Activated CD8-positive, alpha-beta memory T cell treated with anti-CD3 and anti-CD28 coated beads for 48 hours (primary cell): Measurements from ENCODE around the gene MARCHF9.

Experiments used
- DNase-seq, 3 experiments: peaks; one replicate each; pipeline ENCODE4 v3.0.0-alpha.2; 2020; ENCODE audit warnings: low read depth in 2 of 3, low spot score in 2 of 3

Gene MARCHF9

GRCh38 chr12:57737467-57738460 is 17.1 kb upstream of the MARCHF9 start:
- no peak for DNase-seq

DNA sequence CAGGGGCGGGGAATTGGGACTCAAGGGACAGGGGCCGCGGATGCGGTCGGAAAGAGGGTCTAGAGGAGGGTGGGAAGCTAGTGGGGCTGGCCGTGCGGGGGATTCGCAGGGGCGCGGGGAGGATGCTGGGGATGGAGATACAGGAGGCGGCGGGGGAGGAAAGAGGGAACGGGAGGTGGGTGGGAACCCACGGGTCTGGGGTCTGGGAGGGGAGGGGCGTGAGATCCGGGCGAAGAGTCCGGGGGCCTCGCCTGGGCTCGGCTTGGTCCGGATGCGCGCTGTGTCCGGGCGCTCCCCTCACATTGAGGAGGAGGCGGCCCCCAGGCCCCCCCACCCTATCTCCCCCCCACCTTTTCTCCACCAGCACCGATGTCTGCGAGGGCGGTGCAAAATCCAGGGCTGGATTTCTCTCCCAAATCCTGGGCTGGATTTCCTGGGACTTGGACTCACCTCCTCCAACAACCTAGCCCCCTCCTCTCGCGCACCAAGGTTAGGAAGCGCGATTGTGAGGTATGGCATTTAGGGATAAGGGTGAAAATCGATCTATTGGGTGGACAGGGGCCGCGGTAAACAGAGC is 16.2 kb upstream of the MARCHF9 start, which contains the start of gene AGAP2:
Gene AGAP2 (minus strand): TSS at position 82 of the 577 bp plus-strand sequence. CDS start 496 bp downstream, outside the sequence.
- no peak for DNase-seq

- no peak for DNase-seq
These were observed 15.5 kb upstream of the MARCHF9 start for GRCh38 chr12:57739387-57739786.

- DNase-seq = no peak
These were observed 14.9 kb upstream of the MARCHF9 start for GRCh38 chr12:57739914-57740538.

GRCh38 chr12:57740656-57741412 is 14.1 kb upstream of the MARCHF9 start:
- DNase-seq = peak in 2 of 3 experiments; percentile 33 to 59

GRCh38 chr12:57741413-57741789 is 13.5 kb upstream of the MARCHF9 start:
- no peak for DNase-seq

- peak; percentile 44 to 61 (median 59) for DNase-seq
These were observed 12.8 kb upstream of the MARCHF9 start for GRCh38 chr12:57741844-57742738.

DNA sequence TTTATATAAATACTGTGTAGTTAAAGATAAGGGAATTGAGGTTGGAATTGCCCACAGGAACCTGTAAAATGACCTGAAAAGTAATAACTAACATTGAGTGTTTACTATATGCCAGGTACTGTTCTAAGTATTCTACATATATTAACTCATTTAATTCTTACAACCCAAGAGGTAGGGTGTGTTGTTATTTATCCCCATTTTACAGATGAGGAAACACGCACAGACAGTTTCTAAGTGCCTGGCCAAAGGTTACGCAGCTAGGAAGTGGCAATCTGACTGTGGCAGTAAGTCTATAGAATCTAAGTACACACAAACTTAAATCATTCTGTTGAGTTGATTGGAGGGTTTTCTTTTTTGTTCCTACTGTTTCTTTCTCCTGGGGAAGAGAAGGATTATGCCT is 11.1 kb upstream of the MARCHF9 start:
- no peak for DNase-seq

- peak in 2 of 3 experiments; percentile 61 to 72 for DNase-seq
These were observed 10.6 kb upstream of the MARCHF9 start for GRCh38 chr12:57744194-57744776.

GRCh38 chr12:57744777-57745484 is 10.0 kb upstream of the MARCHF9 start, which contains the start of gene TSPAN31:
Gene TSPAN31 (plus strand): TSS chr12:57745039. CDS start chr12:57745155, 116 bp downstream.
- DNase-seq = peak; percentile 75 to 91 (median 85)

GRCh38 chr12:57745485-57745881 is 9.4 kb upstream of the MARCHF9 start:
- DNase-seq = no peak

DNA sequence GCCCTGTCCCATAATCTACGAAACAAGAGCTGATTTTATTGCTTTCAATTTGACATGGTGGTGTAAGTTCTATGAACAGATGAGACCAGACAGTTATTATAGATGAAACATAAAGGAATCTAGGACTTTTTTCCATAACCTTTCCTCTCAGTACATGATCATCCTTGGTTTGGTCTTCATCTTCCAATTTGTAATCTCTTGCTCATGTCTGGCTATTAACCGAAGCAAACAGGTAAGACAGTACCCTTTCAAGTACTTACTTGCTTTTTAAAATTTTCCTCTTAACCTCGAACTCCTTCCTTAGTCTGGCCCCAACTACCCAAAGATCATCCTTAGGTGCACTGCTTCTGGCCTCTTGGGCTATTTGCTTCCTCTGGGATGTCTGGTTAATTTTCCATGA is 8.9 kb upstream of the MARCHF9 start:
- no peak for DNase-seq

DNA sequence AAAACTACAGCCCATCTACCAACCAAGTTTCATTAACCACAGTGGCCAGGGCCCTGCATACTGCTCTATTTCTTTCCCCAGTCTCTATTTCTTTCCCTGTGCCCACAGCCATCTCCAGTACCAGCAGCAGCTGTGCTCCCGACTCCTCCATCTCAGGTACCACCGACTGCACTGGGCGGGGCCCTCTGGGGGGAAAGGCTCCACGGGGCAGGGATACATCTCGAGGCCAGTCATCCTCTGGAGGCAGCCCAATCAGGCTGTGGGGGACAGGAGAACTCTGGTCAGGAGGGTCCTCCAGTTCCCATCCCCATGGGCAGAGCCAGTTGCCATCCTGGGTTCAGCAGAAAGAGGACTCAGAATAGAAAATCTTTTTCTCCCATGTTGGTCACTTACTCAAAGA is 5.8 kb upstream of the MARCHF9 start:
- DNase-seq = no peak

GRCh38 chr12:57750561-57751431 is 4.1 kb upstream of the MARCHF9 start:
- DNase-seq = no peak

DNA sequence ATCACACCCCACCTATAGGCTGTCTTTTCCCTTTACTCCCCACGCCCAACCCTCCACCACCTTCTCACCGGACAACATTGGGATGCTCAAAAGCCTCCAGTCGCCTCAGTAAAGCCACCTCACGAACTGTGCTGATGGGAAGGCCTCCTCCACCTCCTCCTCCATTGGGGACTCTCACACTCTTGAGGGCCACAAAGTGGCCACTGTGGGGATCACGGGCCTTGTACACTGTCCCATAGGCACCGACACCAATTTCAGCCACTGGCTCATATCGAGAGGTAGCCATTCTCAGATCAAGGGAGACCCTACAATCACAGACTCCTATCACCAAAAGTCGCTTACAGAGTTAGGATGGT is 3.5 kb upstream of the MARCHF9 start:
- no peak for DNase-seq

- peak; percentile 88 to 97 (median 93) for DNase-seq
These were observed 2.9 kb upstream of the MARCHF9 start, which contains the start of gene CDK4 for GRCh38 chr12:57751788-57752667. Gene CDK4 (minus strand): TSS chr12:57752310. CDS start chr12:57751717, 593 bp downstream.

DNA sequence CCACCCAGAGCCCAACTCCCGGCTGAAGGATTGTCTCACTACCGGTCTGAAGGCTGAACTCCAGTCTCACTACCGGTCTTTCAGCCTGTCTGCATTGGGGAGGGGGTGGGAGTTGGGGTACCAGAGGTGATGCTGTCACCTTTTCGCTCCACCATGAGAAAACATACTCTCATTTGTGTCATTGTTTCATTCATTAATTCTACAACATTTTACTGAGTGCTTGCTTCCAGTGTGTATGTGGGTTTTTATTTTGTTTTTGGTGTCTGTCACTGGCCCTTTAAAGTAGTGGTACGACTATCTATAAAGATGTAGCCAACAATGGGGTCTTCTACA is 2.3 kb upstream of the MARCHF9 start:
- DNase-seq = no peak
